HG02973 (cell line): ENCODE data around the gene SPTA1.
"Not testable (repeated sequence)": the region's sequence is repeated elsewhere in the genome, so short reads cannot be mapped to it uniquely, and the experiment has no call there.

ENCODE experiments used
- ATAC-seq: cut with Tn5 transposase; IDR thresholded peaks from one replicate; pipeline ENCODE4 v1.9.1; 2021; ENCODE audit warnings: moderate library complexity; ENCODE audit not compliant: unreplicated experiment

SPTA1 gene

GRCh38 chr1:158686111-158687009 lies at the start of gene SPTA1:
TSS of gene SPTA1 (minus strand) at chr1:158686715. CDS start at chr1:158686517, 198 bp downstream.
- no peak for ATAC-seq

GRCh38 chr1:158735848-158736247 lies 49.3 kb upstream of the SPTA1 start:
- ATAC-seq = no peak

- no peak for ATAC-seq
These were observed 46.0 kb upstream of the SPTA1 start for GRCh38 chr1:158732524-158732923.

- no peak for ATAC-seq
These were observed 45.2 kb upstream of the SPTA1 start for GRCh38 chr1:158731707-158732106.

GRCh38 chr1:158730453-158730852 lies 43.9 kb upstream of the SPTA1 start:
- no peak for ATAC-seq

GRCh38 chr1:158728510-158729225 lies 42.2 kb upstream of the SPTA1 start:
- no peak for ATAC-seq

- ATAC-seq = no peak
These were observed 37.9 kb upstream of the SPTA1 start for GRCh38 chr1:158724442-158724841.

- ATAC-seq = no peak
These were observed 34.1 kb upstream of the SPTA1 start, which contains the start of gene OR6K3 for GRCh38 chr1:158720620-158721019. TSS of gene OR6K3 (minus strand) at chr1:158720720. CDS start at chr1:158718115, 2,605 bp downstream.

GRCh38 chr1:158719664-158720063 lies 33.1 kb upstream of the SPTA1 start:
- no peak for ATAC-seq

GRCh38 chr1:158717344-158717743 lies 30.8 kb upstream of the SPTA1 start:
- ATAC-seq = no peak

GRCh38 chr1:158716335-158716734 lies 29.8 kb upstream of the SPTA1 start:
- ATAC-seq = no peak

GRCh38 chr1:158714754-158715153 lies 28.2 kb upstream of the SPTA1 start:
- ATAC-seq = no peak

GRCh38 chr1:158711098-158711497 lies 24.6 kb upstream of the SPTA1 start:
- ATAC-seq = no peak

- no peak for ATAC-seq
These were observed 19.6 kb upstream of the SPTA1 start for GRCh38 chr1:158706096-158706495.

- no peak for ATAC-seq
These were observed 14.0 kb upstream of the SPTA1 start, which contains the start of gene OR6K2 for GRCh38 chr1:158700552-158700951. TSS of gene OR6K2 (minus strand) at chr1:158700652. CDS start at chr1:158700652, 0 bp downstream.

- no peak for ATAC-seq
These were observed 8.1 kb upstream of the SPTA1 start for GRCh38 chr1:158694596-158694995.

GRCh38 chr1:158692356-158692755 lies 5.8 kb upstream of the SPTA1 start:
- no peak for ATAC-seq

- ATAC-seq = no peak
These were observed 5.4 kb upstream of the SPTA1 start for GRCh38 chr1:158691907-158692306.

GRCh38 chr1:158691149-158691548 lies 4.6 kb upstream of the SPTA1 start:
- not testable (repeated sequence) for ATAC-seq

GRCh38 chr1:158689875-158690274 lies 3.4 kb upstream of the SPTA1 start:
- no peak for ATAC-seq

- no peak for ATAC-seq
These were observed 2.6 kb upstream of the SPTA1 start for GRCh38 chr1:158689110-158689509.

GRCh38 chr1:158688343-158688742 lies 1.8 kb upstream of the SPTA1 start:
- not testable (repeated sequence) for ATAC-seq
